Endothelial cell of umbilical vein (primary cell): ENCODE measurements around the gene BLNK. TPM values are rescaled to one million over a fixed set of nuclear protein-coding genes. Genes with fewer than 3 reads are reported as not detected.

ENCODE experiments used
- BruUV-seq: library from RNA; stranded (reverse); fragments of 400-500 nt; replicated peaks from 2 replicates; lab custom pipeline; 2021; lab: Mats Ljungman, UMichigan
- CTCF ChIA-PET: fragments of 300-600, 350-600 bp; sonication (Branson Sonifier 250); formaldehyde crosslinking; loops from one replicate; lab custom pipeline; 2021; ENCODE audit warnings: antibody characterized with exemption, inconsistent platforms; lab: Charles Lee
- POLR2A ChIA-PET: fragments of 300-600, 350-600 bp; sonication (Branson Sonifier 250); formaldehyde crosslinking; loops from one replicate; lab custom pipeline; 2021; ENCODE audit warnings: antibody characterized with exemption, inconsistent platforms; lab: Charles Lee
- DNase-seq: peaks from one replicate; pipeline ENCODE4 v3.0.0-alpha.2; 2011; ENCODE audit warnings: low read depth, low spot score
- FAIRE-seq: peaks from 2 replicates; lab custom pipeline; 2011; peaks lifted over from hg19 to GRCh38; lab: Jason Lieb, UNC
- H2AFZ ChIP-seq: 2 replicates; pipeline ENCODE4 v1.6.0; 2012; ENCODE audit warnings: low read depth, low read length, control low read depth, inconsistent platforms
- H3K27ac ChIP-seq: 2 replicates; pipeline ENCODE4 v1.5.1; 2011; ENCODE audit warnings: low read depth, mild to moderate bottlenecking, control low read depth, low read length, moderate library complexity; ENCODE audit not compliant: insufficient read depth
- H3K27me3 ChIP-seq, 2 experiments: 2 replicates each; pipeline versions ENCODE4 v1.6.0 to v1.6.1; 2011; ENCODE audit warnings: low read length in 2 of 2, mixed read lengths in 1 of 2; ENCODE audit not compliant: control insufficient read depth in 2 of 2, insufficient read depth in 2 of 2
- H3K36me3 ChIP-seq, 2 experiments: 2 replicates in 1 of 2; 3 replicates in 1 of 2; pipeline ENCODE4 v1.5.1; 2011; ENCODE audit warnings: low read length in 2 of 2, mild to moderate bottlenecking in 1 of 2, moderate library complexity in 1 of 2; ENCODE audit not compliant: control insufficient read depth in 2 of 2, insufficient read depth in 2 of 2; ENCODE audit errors: extremely low read depth in 1 of 2
- H3K4me1 ChIP-seq: 3 replicates; pipeline ENCODE4 v1.5.1; 2011; ENCODE audit warnings: mild to moderate bottlenecking, low read length; ENCODE audit not compliant: control insufficient read depth, insufficient read depth; ENCODE audit errors: extremely low read depth
- H3K4me2 ChIP-seq: 2 replicates; pipeline ENCODE4 v1.6.1; 2011; ENCODE audit warnings: low read length, control low read depth, mixed read lengths; ENCODE audit not compliant: insufficient read depth
- H3K4me3 ChIP-seq, 3 experiments: fragments of 200-600 bp in 1 of 3; sonication (generic), shearing (Covaris generic) in 1 of 3; replicated peaks in 1 of 3; 2 replicates each; pipeline ENCODE4 v1.5.1; 2011 to 2016; ENCODE audit warnings: control low read depth in 3 of 3, low read length in 3 of 3, mild to moderate bottlenecking in 2 of 3, inconsistent platforms in 1 of 3, low read depth in 1 of 3, moderate library complexity in 1 of 3; ENCODE audit not compliant: insufficient read depth in 1 of 3
- H3K79me2 ChIP-seq: 2 replicates; pipeline ENCODE4 v1.6.0; 2012; ENCODE audit warnings: low read length, inconsistent platforms; ENCODE audit not compliant: control insufficient read depth, insufficient read depth
- H3K9ac ChIP-seq: replicated peaks from 2 replicates; pipeline ENCODE3; 2011; ENCODE audit warnings: low read length, control low read depth; ENCODE audit not compliant: insufficient read depth; ENCODE audit errors: extremely low read depth
- H3K9me1 ChIP-seq: replicated peaks from 3 replicates; pipeline ENCODE4 v1.6.0; 2011; ENCODE audit warnings: mild to moderate bottlenecking, low read length; ENCODE audit not compliant: control insufficient read depth, insufficient read depth; ENCODE audit errors: extremely low read depth
- H3K9me3 ChIP-seq: replicated peaks from 2 replicates; pipeline ENCODE4 v1.5.1; 2012; ENCODE audit warnings: low read length, inconsistent platforms; ENCODE audit not compliant: control insufficient read depth, insufficient read depth
- H4K20me1 ChIP-seq: replicated peaks from 2 replicates; pipeline ENCODE3; 2011; ENCODE audit warnings: mild to moderate bottlenecking, low read length; ENCODE audit not compliant: control insufficient read depth, insufficient read depth; ENCODE audit errors: extremely low read depth
- EZH2 ChIP-seq: IDR thresholded peaks from 2 replicates; pipeline ENCODE4 v1.6.1; 2012; ENCODE audit warnings: borderline replicate concordance, low read depth, mild to moderate bottlenecking, moderate library complexity, low read length, inconsistent platforms; ENCODE audit not compliant: severe bottlenecking
- FOS ChIP-seq: IDR thresholded peaks from 2 replicates; pipeline ENCODE4 v1.6.1; 2011; ENCODE audit warnings: mild to moderate bottlenecking, low read length, moderate library complexity, borderline replicate concordance; ENCODE audit not compliant: insufficient read depth
- GATA2 ChIP-seq: IDR thresholded peaks from 2 replicates; pipeline ENCODE4 v1.7.0; 2011; ENCODE audit warnings: low read depth, mild to moderate bottlenecking, moderate library complexity, mixed read lengths, low read length; ENCODE audit not compliant: insufficient read length, insufficient read depth
- JUN ChIP-seq: IDR thresholded peaks from 2 replicates; pipeline ENCODE4 v1.6.1; 2011; ENCODE audit warnings: borderline replicate concordance, low read depth; ENCODE audit not compliant: insufficient read length, insufficient read depth
- MYC ChIP-seq: IDR thresholded peaks from one replicate; pipeline ENCODE4 v1.6.1; 2011; ENCODE audit warnings: mild to moderate bottlenecking, low read depth, low read length
- POLR2A ChIP-seq: IDR thresholded peaks from 2 replicates; pipeline ENCODE4 v1.6.1; 2012; ENCODE audit warnings: low read depth, mild to moderate bottlenecking, control low read depth, low read length
- POLR2AphosphoS5 ChIP-seq: IDR thresholded peaks from 2 replicates; pipeline ENCODE4 v1.6.1; 2012; ENCODE audit warnings: low read depth, mild to moderate bottlenecking, control low read depth, low read length, moderate library complexity; ENCODE audit not compliant: insufficient read depth
- dilution Hi-C: fragments of 300-500 bp; cut with MboI; formaldehyde crosslinking; loops from one replicate; pipeline ENCODE4 v1.15.0; 2019; ENCODE audit warnings: low sequenced_read_pairs; ENCODE audit not compliant: extremely low pct_ligation_motif_present
- intact Hi-C: fragments of 100-400 bp; cut with micrococcal nuclease; formaldehyde crosslinking; loops from one replicate; pipeline ENCODE4 v1.10.0; 2022
- polyA plus RNA-seq, 4 experiments: library from polyadenylated mRNA; depleted of rRNA in 3 of 4; stranded (reverse) in 3 of 4; unstranded in 1 of 4; fragments of >200 nt; gene quantifications; 2 replicates each; pipeline versions ENCODE4 v1.2.1 to v1.2.3, GENCODE V29; 2011 to 2012; ENCODE audit warnings: missing spikeins in 1 of 4
- total RNA-seq: library from RNA; stranded (reverse); gene quantifications from 2 replicates; pipeline ENCODE4 v1.2.3, GENCODE V29; 2021
- TF ChIP-seq, protein P1 (sequence below): IDR thresholded peaks from 2 replicates; pipeline ENCODE4 v1.6.1; 2011; ENCODE audit not compliant: insufficient read depth, insufficient read length

Gene BLNK
- total and polyA plus RNA-seq, 2 donors (not counting 3 experiments of a cell fraction or from before 2014, with no cell fraction given), result not detected

DNA sequence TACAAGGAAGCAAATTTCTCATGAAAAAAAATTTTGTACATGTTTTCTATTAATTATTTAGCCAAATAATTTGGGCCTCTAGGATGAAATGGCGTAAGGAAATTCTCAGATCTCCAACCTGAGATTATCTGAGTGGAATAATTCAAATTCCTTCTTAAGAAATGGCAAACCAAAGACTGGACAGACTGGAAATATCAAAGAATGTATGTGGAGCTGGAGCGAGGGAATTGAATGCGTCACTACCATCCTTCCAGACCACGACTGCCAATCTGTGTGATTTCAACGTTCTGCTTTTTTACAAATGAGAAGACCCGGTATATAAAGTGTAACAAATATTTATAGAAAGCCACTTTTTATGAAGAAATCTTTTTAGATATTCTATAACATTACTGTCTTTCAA is 12.4 kb upstream of the BLNK start:
- intact Hi-C loops, result no loop called here
- no peaks in the 10 kb centered on the region for H4K20me1 ChIP-seq
- DNase-seq, result no peak
- H3K4me2 ChIP-seq, result no peak overlapping the region
- ChIA-PET CTCF (no interaction called here), POLR2A (no interaction called here)
- FAIRE-seq, result no peak
- no peaks in the 10 kb centered on the region for H3K4me1 ChIP-seq
- BruUV-seq, result no TSS peak
- no peaks in the 10 kb centered on the region for H3K9me1 ChIP-seq
- H3K36me3 ChIP-seq, result no peaks in the 10 kb centered on the region
- no peaks in the 10 kb centered on the region for H3K9me3 ChIP-seq
- no peak overlapping the region for H3K27ac ChIP-seq
- dilution Hi-C loops, result no loop called here
- H3K4me3 ChIP-seq, result no peak overlapping the region
- TF ChIP-seq, protein P1, sequence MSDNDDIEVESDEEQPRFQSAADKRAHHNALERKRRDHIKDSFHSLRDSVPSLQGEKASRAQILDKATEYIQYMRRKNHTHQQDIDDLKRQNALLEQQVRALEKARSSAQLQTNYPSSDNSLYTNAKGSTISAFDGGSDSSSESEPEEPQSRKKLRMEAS, result no peak
- TF ChIP-seq FOS, result no peak
- no peak for TF ChIP-seq GATA2
- TF ChIP-seq POLR2A, result no peak
- TF ChIP-seq JUN, result no peak
- no peak for TF ChIP-seq MYC
- H3K79me2 ChIP-seq, result no peaks in the 10 kb centered on the region
- no peak overlapping the region for H2AFZ ChIP-seq
- H3K9ac ChIP-seq, result no peak overlapping the region
- peaks cover 0 to 4% of the 10 kb centered on the region in 2 experiments for H3K27me3 ChIP-seq

DNA sequence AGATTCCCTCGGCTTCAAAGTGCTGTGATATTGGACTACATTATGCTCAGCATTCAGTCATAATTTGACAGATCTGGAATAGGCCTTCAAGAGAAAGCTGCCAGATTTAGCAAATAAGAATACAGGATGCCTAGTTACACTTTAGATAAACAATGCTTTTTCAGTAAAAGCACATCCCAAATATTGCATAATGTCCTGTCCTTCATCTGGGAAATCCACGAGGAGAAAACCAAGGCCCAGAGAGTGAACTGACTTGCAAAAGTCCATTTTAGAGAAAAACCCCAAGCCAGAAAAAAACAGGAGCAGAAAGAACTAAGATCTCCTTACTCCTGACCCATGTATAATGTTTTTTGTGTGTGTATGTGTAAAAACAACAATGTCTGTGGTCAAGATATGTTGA is 12.0 kb upstream of the BLNK start:
- dilution Hi-C loops, result no loop called here
- POLR2A ChIA-PET, result no interaction called here
- TF ChIP-seq MYC (no peak), POLR2AphosphoS5 (no peak), POLR2A (no peak), EZH2 (no peak), FOS (no peak), GATA2 (no peak)
- TF ChIP-seq, protein P1, result no peak

More for the DNA sequence above, 12.0 kb upstream of the BLNK start:
- CTCF ChIA-PET, result no interaction called here
- Histone ChIP-seq H3K27me3 (peaks cover 0 to 4% of the 10 kb centered on the region in 2 experiments), H3K79me2 (no peaks in the 10 kb centered on the region), H3K4me1 (no peaks in the 10 kb centered on the region), H3K9me3 (no peaks in the 10 kb centered on the region), H4K20me1 (no peaks in the 10 kb centered on the region), H3K4me2 (no peak overlapping the region), H3K9me1 (no peaks in the 10 kb centered on the region), H3K36me3 (no peaks in the 10 kb centered on the region), H3K27ac (no peak overlapping the region), H2AFZ (no peak overlapping the region), H3K9ac (no peak overlapping the region), H3K4me3 (no peak overlapping the region)
- FAIRE-seq, result no peak
- no TSS peak for BruUV-seq
- no peak for DNase-seq
- intact Hi-C loops, result no loop called here
